Nephron progenitor cell (in vitro differentiated cells): ENCODE results near the gene NPTXR.
A peak's percentile ranks its signal among the peaks of the same experiment; 100 is the strongest.

Source experiments
- DNase-seq: peaks from one replicate; pipeline ENCODE4 v3.0.0; 2021
- H3K27ac Mint-ChIP-seq: 2 replicates; pipeline ENCODE4 v1.8.0; 2021; ENCODE audit warnings: mild to moderate bottlenecking, moderate library complexity, mixed read lengths
- H3K27me3 Mint-ChIP-seq: 2 replicates; pipeline ENCODE4 v1.8.0; 2021; ENCODE audit warnings: mild to moderate bottlenecking, low read depth, mixed read lengths; ENCODE audit not compliant: poor library complexity
- H3K36me3 Mint-ChIP-seq: 2 replicates; pipeline ENCODE4 v1.8.0; 2021; ENCODE audit warnings: low read depth, mixed read lengths
- H3K4me1 Mint-ChIP-seq: 2 replicates; pipeline ENCODE4 v1.8.0; 2021; ENCODE audit warnings: mixed read lengths
- H3K4me3 Mint-ChIP-seq: 2 replicates; pipeline ENCODE4 v1.8.0; 2021; ENCODE audit warnings: mild to moderate bottlenecking, moderate library complexity, mixed read lengths
- H3K9me3 Mint-ChIP-seq: 2 replicates; pipeline ENCODE4 v1.8.0; 2021; ENCODE audit warnings: mild to moderate bottlenecking, moderate library complexity, mixed read lengths
- TF ChIP-seq, protein P1 (sequence below): fragments of 200-600 bp; sonication (generic); IDR thresholded peaks from 2 replicates; pipeline ENCODE4 v1.5.0; 2021; ENCODE audit warnings: antibody characterized with exemption

The NPTXR gene

DNA sequence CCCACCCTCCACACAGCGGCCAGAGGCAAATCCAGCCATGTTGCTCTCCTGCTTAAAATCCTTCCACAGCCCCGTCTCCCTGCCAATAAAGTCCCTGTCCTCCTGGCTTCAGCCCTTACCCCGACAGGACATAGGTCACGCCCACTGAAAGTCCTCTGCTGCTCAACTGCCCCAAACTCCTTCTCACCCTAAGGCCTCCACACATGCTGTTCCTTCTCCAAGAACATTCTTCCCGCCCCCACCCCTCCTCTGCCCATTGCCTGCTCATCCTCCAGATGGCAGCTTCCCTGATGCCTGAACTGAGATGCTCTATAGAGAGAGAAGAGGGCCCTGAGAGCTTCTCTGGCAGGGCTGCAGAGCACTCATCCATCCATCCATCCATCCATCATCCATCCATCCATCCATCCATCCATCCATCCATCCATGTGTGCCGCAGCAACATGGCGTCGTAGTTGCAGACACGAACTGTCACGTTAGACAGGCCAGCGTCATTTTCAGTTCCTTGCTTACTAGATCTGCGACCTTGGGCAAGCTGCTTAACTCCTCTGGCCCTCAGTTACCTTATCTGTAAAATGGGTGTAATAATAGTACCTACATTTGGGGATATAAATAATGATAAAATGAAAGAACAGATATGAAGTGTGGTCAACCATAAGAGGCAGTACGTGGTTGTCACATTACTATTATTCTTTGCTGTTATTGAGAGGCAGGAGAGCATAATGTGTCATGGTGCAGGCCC lies 9.4 kb downstream of the NPTXR start:
- Mint-ChIP-seq H3K27me3 (peaks cover 56% of the 10 kb centered on the region), H3K9me3 (no peaks in the 10 kb centered on the region), H3K27ac (no peak overlapping the region), H3K36me3 (no peaks in the 10 kb centered on the region), H3K4me3 (no peak overlapping the region), H3K4me1 (no peaks in the 10 kb centered on the region)
- TF ChIP-seq, protein P1, sequence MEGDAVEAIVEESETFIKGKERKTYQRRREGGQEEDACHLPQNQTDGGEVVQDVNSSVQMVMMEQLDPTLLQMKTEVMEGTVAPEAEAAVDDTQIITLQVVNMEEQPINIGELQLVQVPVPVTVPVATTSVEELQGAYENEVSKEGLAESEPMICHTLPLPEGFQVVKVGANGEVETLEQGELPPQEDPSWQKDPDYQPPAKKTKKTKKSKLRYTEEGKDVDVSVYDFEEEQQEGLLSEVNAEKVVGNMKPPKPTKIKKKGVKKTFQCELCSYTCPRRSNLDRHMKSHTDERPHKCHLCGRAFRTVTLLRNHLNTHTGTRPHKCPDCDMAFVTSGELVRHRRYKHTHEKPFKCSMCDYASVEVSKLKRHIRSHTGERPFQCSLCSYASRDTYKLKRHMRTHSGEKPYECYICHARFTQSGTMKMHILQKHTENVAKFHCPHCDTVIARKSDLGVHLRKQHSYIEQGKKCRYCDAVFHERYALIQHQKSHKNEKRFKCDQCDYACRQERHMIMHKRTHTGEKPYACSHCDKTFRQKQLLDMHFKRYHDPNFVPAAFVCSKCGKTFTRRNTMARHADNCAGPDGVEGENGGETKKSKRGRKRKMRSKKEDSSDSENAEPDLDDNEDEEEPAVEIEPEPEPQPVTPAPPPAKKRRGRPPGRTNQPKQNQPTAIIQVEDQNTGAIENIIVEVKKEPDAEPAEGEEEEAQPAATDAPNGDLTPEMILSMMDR: no peak
- DNase-seq: no peak

DNA sequence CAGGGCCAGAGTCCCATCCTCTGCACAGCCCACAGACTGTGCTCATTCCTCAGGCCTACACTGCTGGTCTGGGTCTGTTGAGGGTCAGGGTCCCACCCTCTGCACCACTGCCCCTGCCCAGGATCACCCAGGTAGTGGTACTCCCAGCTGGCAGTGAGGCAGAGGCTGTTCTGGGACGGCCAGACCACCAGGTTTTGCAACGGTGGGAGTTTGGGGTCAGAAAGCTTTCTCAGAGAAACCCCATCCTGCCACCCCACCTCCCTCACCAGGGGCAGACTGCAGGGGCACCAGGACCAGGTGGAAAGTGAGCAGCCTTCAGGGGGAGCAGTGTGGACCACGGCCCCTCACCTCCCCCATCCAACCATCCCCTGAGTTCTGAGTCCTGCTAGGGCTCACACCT lies 10.8 kb downstream of the NPTXR start:
- no peaks in the 10 kb centered on the region for H3K9me3 Mint-ChIP-seq
- H3K27ac Mint-ChIP-seq: no peak overlapping the region
- no peak for DNase-seq
- peaks cover 46% of the 10 kb centered on the region for H3K27me3 Mint-ChIP-seq
- TF ChIP-seq, protein P1: no peak
- no peaks in the 10 kb centered on the region for H3K4me1 Mint-ChIP-seq
- no peaks in the 10 kb centered on the region for H3K36me3 Mint-ChIP-seq
- H3K4me3 Mint-ChIP-seq: no peak overlapping the region

DNA sequence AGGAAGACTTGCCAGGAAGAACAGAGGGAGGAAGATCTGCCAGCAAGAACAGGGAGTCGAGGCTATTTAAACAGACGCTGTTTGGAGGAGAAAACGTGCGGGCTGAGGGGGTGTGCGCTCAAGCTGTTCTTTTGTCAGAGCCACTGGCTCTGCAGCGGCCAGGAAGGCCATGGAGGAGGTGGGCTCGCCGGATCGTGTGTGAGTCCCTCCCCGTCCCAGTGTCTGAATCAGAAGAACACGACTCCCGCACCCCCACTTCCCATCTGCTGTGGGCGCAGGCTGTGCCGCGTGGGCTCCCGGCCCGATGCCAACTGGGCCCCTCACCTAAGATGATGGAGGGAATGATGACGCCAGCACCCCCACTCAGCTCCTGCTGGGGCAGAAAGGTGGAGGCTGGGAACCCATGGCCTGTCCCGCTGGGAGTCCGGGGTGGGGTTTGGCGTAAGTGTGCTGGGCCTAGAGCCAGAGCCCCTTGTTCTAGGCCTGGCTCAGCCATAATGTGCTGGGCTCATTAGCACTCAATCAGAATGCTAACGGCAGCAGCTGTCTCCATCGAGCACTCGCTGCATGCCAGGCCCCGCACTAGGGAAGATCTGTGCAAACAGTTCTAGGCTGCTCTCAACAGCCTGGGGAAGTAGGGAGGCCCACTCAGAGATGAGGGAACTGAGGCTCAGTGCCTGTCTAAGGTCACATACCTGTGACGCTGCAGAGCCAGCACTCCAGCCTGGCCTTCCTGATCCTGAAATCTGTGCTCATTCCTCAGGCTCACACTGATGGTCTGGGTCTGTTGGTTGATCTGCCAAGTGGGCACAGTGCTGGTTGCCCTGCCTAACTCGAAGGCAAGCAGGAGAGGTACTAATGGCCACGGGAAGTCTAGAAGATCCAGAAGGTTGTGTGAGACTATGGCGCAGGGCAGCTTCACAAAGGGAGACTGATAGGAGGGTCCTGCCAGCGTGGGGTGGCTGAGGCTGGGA lies 11.5 kb downstream of the NPTXR start:
- no peak overlapping the region for H3K4me3 Mint-ChIP-seq
- H3K27me3 Mint-ChIP-seq: peaks cover 39% of the 10 kb centered on the region
- H3K9me3 Mint-ChIP-seq: no peaks in the 10 kb centered on the region
- no peak for DNase-seq
- no peaks in the 10 kb centered on the region for H3K4me1 Mint-ChIP-seq
- peak overlapping the region; percentile 54 for H3K27ac Mint-ChIP-seq
- H3K36me3 Mint-ChIP-seq: no peaks in the 10 kb centered on the region
- TF ChIP-seq, protein P1: no peak

DNA sequence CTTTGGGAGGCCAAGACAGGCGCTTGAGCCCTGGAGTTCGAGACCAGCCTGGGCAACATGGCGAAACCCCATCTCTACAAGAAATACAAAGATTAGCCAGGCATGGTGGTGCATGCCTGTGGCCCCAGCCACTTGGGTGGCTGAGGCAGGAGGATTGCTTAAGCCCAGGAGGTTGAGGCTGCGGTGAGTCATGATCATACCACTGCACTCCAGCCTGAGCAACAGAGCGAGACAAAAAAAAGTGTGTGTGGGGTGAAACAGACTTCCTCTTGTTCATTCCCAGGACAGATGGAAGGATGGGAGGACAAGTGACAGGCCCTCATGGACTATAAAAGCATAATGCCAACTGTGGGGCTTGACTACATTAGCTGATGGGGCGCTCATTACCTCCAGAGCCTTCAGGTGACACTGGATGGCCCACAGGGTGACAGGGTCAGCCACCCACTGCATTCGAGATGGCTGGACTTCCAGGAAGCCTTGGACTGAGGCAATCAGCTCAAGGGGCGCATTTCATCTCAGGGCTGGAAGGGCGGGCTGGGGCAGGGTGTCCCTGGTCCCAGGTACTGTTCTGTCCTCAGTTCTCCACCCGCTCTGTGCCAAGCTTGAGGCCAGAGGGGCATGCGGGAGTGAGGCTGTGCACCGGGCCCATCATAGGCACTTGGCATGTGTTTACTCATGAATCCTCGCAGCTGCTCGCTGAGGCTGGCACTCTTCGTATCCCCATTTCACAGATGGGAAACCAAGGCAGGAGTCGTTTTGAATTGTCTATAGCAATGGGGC lies 12.5 kb downstream of the NPTXR start:
- Mint-ChIP-seq H3K4me3 (no peak overlapping the region), H3K9me3 (no peaks in the 10 kb centered on the region), H3K4me1 (no peaks in the 10 kb centered on the region), H3K27ac (peak overlapping the region; percentile 54), H3K27me3 (peaks cover 30% of the 10 kb centered on the region), H3K36me3 (no peaks in the 10 kb centered on the region)
- TF ChIP-seq, protein P1: no peak
- DNase-seq: no peak

DNA sequence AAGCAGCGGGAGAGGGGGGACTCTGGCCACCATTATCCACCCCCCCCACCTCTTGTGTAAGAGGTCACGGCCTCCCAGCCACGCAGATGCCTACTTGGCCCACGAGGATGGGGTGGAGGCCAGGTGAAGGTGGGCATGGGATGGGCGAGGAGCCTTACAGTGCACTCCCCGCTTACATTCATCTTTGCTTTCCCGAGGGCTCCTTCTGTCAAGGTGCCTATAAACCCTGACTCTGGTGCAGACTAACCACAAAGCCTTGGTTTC lies 13.1 kb downstream of the NPTXR start:
- no peak for DNase-seq
- H3K9me3 Mint-ChIP-seq: no peaks in the 10 kb centered on the region
- TF ChIP-seq, protein P1: no peak
- H3K27me3 Mint-ChIP-seq: peaks cover 24% of the 10 kb centered on the region
- no peaks in the 10 kb centered on the region for H3K4me1 Mint-ChIP-seq
- no peaks in the 10 kb centered on the region for H3K36me3 Mint-ChIP-seq
- H3K27ac Mint-ChIP-seq: no peak overlapping the region
- no peak overlapping the region for H3K4me3 Mint-ChIP-seq
